ENCODE measurements around the gene TMEM37. TPM values are rescaled to one million over a fixed set of nuclear protein-coding genes. Genes with fewer than 3 reads are reported as not detected.
A peak's percentile ranks its signal among the peaks of the same experiment; 100 is the strongest.

Gene TMEM37
- total and polyA plus RNA-seq, 2 of the 8 experiments (the other 6 are each of a cell fraction or from before 2014, with no cell fraction given), result 11.0 to 16.2 TPM

DNA sequence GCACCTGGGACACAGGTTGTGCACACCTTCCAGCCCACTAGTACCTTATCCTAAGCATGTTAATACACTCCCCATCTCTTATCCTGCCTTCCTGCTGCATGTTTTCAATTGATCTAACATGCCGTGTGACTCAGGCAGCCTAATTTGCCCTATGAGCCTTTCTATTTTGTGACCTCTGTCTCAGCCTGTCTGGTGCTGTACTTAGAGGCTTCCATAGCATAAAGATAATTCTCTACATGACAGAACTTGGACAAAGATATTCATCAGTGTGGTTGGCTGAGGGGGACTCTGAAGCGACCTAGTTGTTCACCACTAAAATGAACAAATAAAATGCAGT, 8.6 kb upstream of the TMEM37 start:
- no peak overlapping the region for H3K4ac ChIP-seq (replicated peaks; ENCODE audit: insufficient read length, low read depth, low read length)
- H3K79me2 ChIP-seq (ENCODE audit: control insufficient read depth in 1 of 2, insufficient read depth in 2 of 2, low read length in 2 of 2), result no peaks in the 10 kb centered on the region
- H3K14ac ChIP-seq (ENCODE audit: insufficient read length), result no peak overlapping the region
- no peak for DNase-seq (ENCODE audit: low read depth in 1 of 2, low spot score in 2 of 2)
- no peak overlapping the region for H3K9ac ChIP-seq (replicated peaks in 1 of 4; ENCODE audit: extremely low read depth in 1 of 4, low read depth in 3 of 4, low read length in 3 of 4)
- H2BK120ac ChIP-seq (replicated peaks; ENCODE audit: low read depth, low read length), result no peak overlapping the region
- peaks cover 10 to 15% of the 10 kb centered on the region in 2 experiments; a peak in 3 of 4 replicates for H3K9me3 ChIP-seq (ENCODE audit: insufficient read depth in 2 of 2, low read depth in 1 of 2, low read length in 1 of 2)
- CTCF ChIA-PET (ENCODE audit: partially characterized antibody), result no interaction called here
- no peak overlapping the region for H2AFZ ChIP-seq (ENCODE audit: low read length)
- no peaks in the 10 kb centered on the region for H3K36me3 ChIP-seq (ENCODE audit: control insufficient read depth in 2 of 4, insufficient read depth in 4 of 4, low read length in 3 of 4)
- no peak overlapping the region for H4K5ac ChIP-seq (ENCODE audit: insufficient read length, low read depth, low read length)
- peak overlapping the region; percentile 80; the same call in 1 of the 2 replicates for H2BK12ac ChIP-seq (ENCODE audit: low read depth, low read length)
- no peak overlapping the region for H4K8ac ChIP-seq (ENCODE audit: extremely low read depth, insufficient read depth, low read length)
- no peaks in the 10 kb centered on the region for H4K20me1 ChIP-seq (replicated peaks in 1 of 2; ENCODE audit: control insufficient read depth in 1 of 2, insufficient read depth in 2 of 2, low read length in 2 of 2)
- H2BK5ac ChIP-seq (ENCODE audit: low read depth, low read length), result no peak overlapping the region
- H3K27me3 ChIP-seq (replicated peaks in 1 of 4; ENCODE audit: control insufficient read depth in 3 of 4, extremely low read depth in 1 of 4, insufficient read depth in 3 of 4, low read length in 3 of 4), result peaks cover 0 to 3% (median 0%) of the 10 kb centered on the region in 4 experiments; a peak in 3 of 7 replicates
- no peak overlapping the region for H3K18ac ChIP-seq (ENCODE audit: extremely low read depth, low read length)
- no peak overlapping the region for H3K56ac ChIP-seq (replicated peaks; ENCODE audit: insufficient read length, low read depth, low read length)
- H2AK5ac ChIP-seq (ENCODE audit: low read depth, low read length), result no peak overlapping the region
- 0 out of 2 replicates have a peak, but pooled peaks cover 1% of the 10 kb centered on the region for H3K23me2 ChIP-seq (ENCODE audit: low read depth, low read length)
- H4K91ac ChIP-seq (replicated peaks; ENCODE audit: insufficient read length, low read length), result peak overlapping the region; percentile 41
- H3K79me1 ChIP-seq (ENCODE audit: low read depth, low read length), result no peaks in the 10 kb centered on the region
- H3K4me1 ChIP-seq (replicated peaks in 1 of 4; ENCODE audit: control insufficient read depth in 3 of 4, insufficient read depth in 4 of 4, low read length in 3 of 4), result peaks cover 0 to 8% (median 0%) of the 10 kb centered on the region in 4 experiments; a peak in 3 of 7 replicates
- no peak overlapping the region for H2BK20ac ChIP-seq (ENCODE audit: low read length)
- WGBS, 2 experiments (ENCODE audit: extremely low coverage in 1 of 2, insufficient coverage in 1 of 2, insufficient read length in 1 of 2, insufficient replicate concordance in 2 of 2, low coverage in 1 of 2, low lambda C conversion rate in 2 of 2, missing lambda C conversion rate in 1 of 2), result 89% methylated on average over 2 of the region's 2 CpGs; no CpG with 5 or more reads in 1 of the 2 experiments
- no peak overlapping the region for H3K4me3 ChIP-seq (ENCODE audit: extremely low read depth in 1 of 4, insufficient read depth in 2 of 4, low read depth in 3 of 4, low read length in 4 of 4)
- H2BK15ac ChIP-seq (ENCODE audit: low read length), result no peak overlapping the region
- H3K23ac ChIP-seq (ENCODE audit: insufficient read length), result no peak overlapping the region
- no peak for FAIRE-seq
- POLR2A ChIA-PET (ENCODE audit: partially characterized antibody), result no interaction called here
- no peak overlapping the region for H3K4me2 ChIP-seq (ENCODE audit: insufficient read depth in 1 of 2, low read depth in 2 of 2, low read length in 2 of 2)
- no peak overlapping the region for H3K27ac ChIP-seq (ENCODE audit: low read depth, low read length)
- TF ChIP-seq BACH1 (IDR thresholded peaks at IDR 0.05; ENCODE audit: low read length) (no peak), GTF2F1 (IDR thresholded peaks at IDR 0.05; ENCODE audit: borderline replicate concordance, low read depth, low read length) (no peak), SP1 (IDR thresholded peaks at IDR 0.05; ENCODE audit: low read depth, low read length) (no peak), CREB1 (IDR thresholded peaks at IDR 0.05) (no peak), TBP (IDR thresholded peaks at IDR 0.05; ENCODE audit: low read depth, low read length) (no peak), SIRT6 (IDR thresholded peaks at IDR 0.05; ENCODE audit: low read length) (no peak), PHF8 (conservative IDR thresholded peaks at IDR 0.05; ENCODE audit: low read depth, low read length) (no peak), EP300 (IDR thresholded peaks at IDR 0.05; ENCODE audit: borderline replicate concordance in 1 of 2, low read depth in 2 of 2, low read length in 2 of 2) (no peak), EZH2 (IDR thresholded peaks at IDR 0.05; ENCODE audit: low read depth, low read length, severe bottlenecking) (no peak), TCF12 (IDR thresholded peaks at IDR 0.05; ENCODE audit: low read depth, low read length) (no peak), SAP30 (IDR thresholded peaks at IDR 0.05; ENCODE audit: insufficient read depth, insufficient replicate concordance, low read length) (no peak), CHD1 (IDR thresholded peaks at IDR 0.05; ENCODE audit: low read depth, low read length) (no peak), KDM1A (IDR thresholded peaks at IDR 0.05; ENCODE audit: borderline replicate concordance, low read length) (no peak), SRF (IDR thresholded peaks at IDR 0.05; ENCODE audit: low read depth, low read length) (no peak), GABPA (IDR thresholded peaks at IDR 0.05; ENCODE audit: borderline replicate concordance, insufficient read depth, low read length) (no peak), KDM4A (IDR thresholded peaks at IDR 0.05; ENCODE audit: low read depth, low read length, severe bottlenecking) (no peak)
